DND-41 (cell line): ENCODE measurements around the gene TULP3.

Experiments
- ATAC-seq: fragments of 200-7000 bp; cut with Tn5 transposase; 3 replicates; pipeline ENCODE4 v1.9.1; 2021; ENCODE audit warnings: low read depth; ENCODE audit not compliant: insufficient read depth
- DNase-seq: peaks from one replicate; pipeline ENCODE4 v3.0.0-alpha.2; 2020
- H2AFZ ChIP-seq: 2 replicates; pipeline ENCODE4 v1.6.0; 2012; ENCODE audit warnings: low read depth, low read length
- H3K27ac ChIP-seq: 2 replicates; pipeline ENCODE4 v1.5.1; 2012; ENCODE audit warnings: low read length, inconsistent platforms
- H3K27me3 ChIP-seq: fragments of 200-600 bp; sonication (generic); 2 replicates; pipeline ENCODE4 v1.6.0; 2012; ENCODE audit warnings: low read length, mild to moderate bottlenecking, inconsistent platforms; ENCODE audit not compliant: insufficient read depth, poor library complexity
- H3K36me3 ChIP-seq: 2 replicates; pipeline ENCODE4 v1.5.1; 2012; ENCODE audit warnings: low read length, inconsistent platforms; ENCODE audit not compliant: insufficient read depth
- H3K4me1 ChIP-seq: 2 replicates; pipeline ENCODE4 v1.5.1; 2012; ENCODE audit warnings: mild to moderate bottlenecking, low read length; ENCODE audit not compliant: insufficient read depth
- H3K4me2 ChIP-seq: 2 replicates; pipeline ENCODE4 v1.6.0; 2012; ENCODE audit warnings: mild to moderate bottlenecking, moderate library complexity, low read length, inconsistent platforms; ENCODE audit not compliant: insufficient read depth
- H3K4me3 ChIP-seq, 2 experiments: fragments of 200-600 bp in 1 of 2; shearing (Covaris generic) in 1 of 2; 2 replicates each; pipeline ENCODE4 v1.5.1; 2012 to 2016; ENCODE audit warnings: inconsistent platforms in 2 of 2, low read length in 2 of 2, mild to moderate bottlenecking in 2 of 2, low read depth in 1 of 2, moderate library complexity in 1 of 2
- H3K79me2 ChIP-seq: 2 replicates; pipeline ENCODE4 v1.6.0; 2012; ENCODE audit warnings: low read length, inconsistent platforms; ENCODE audit not compliant: insufficient read depth
- H3K9ac ChIP-seq: 2 replicates; pipeline ENCODE4 v1.6.0; 2012; ENCODE audit warnings: low read depth, mild to moderate bottlenecking, inconsistent platforms, low read length, moderate library complexity
- H3K9me3 ChIP-seq: 2 replicates; pipeline ENCODE4 v1.5.1; 2012; ENCODE audit warnings: low read length, moderate library complexity, mild to moderate bottlenecking, inconsistent platforms; ENCODE audit not compliant: insufficient read depth, severe bottlenecking
- H4K20me1 ChIP-seq: 2 replicates; pipeline ENCODE4 v1.6.0; 2012; ENCODE audit warnings: low read length; ENCODE audit not compliant: insufficient read depth
- CTCF ChIP-seq: IDR thresholded peaks from 2 replicates; pipeline ENCODE4 v1.5.1; 2012; ENCODE audit warnings: borderline replicate concordance, low read length, moderate library complexity, mild to moderate bottlenecking; ENCODE audit not compliant: poor library complexity, severe bottlenecking; ENCODE audit errors: extremely low read depth
- EZH2 ChIP-seq: IDR thresholded peaks from 3 replicates; pipeline ENCODE4 v1.6.1; 2012; ENCODE audit warnings: borderline replicate concordance, low read depth, mild to moderate bottlenecking, moderate library complexity, low read length, inconsistent platforms; ENCODE audit not compliant: severe bottlenecking

The TULP3 gene

DNA sequence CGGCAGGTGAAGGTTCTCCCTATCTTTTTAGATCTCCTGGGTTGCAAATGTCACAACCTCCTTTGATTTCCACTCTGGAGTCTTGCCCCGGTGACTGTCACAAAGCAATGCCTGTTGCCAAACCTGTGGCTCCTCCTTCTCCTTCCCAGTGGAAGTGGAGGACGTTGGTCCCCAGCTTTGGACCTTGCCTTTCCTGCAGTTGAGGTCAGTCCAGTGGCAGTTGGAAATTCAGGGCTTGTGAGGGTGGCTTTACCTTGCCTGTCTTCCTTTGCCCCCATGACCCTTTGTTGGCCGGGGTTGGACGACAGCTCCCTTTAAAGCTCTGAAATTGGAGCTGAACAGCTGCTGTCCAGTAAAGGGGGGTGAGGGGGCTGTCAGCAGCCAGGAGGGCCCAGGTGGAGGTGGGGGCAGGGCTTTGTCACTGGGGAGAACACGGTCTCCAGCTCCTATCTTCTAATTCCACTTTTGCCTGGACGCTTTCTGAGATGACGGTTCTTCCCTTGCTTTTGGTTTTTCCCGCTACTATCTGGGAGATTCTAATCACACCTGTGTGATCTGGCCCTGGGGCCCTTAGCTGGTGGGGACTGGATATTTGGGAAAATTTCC lies 72.6 kb downstream of the TULP3 start:
- no peak overlapping the region for H3K4me3 ChIP-seq
- no peaks in the 10 kb centered on the region for H4K20me1 ChIP-seq
- no peak overlapping the region for H2AFZ ChIP-seq
- peaks cover 21% of the 10 kb centered on the region for H3K27me3 ChIP-seq
- H3K36me3 ChIP-seq, result no peaks in the 10 kb centered on the region
- no peaks in the 10 kb centered on the region for H3K79me2 ChIP-seq
- TF ChIP-seq EZH2 (no peak), CTCF (no peak)
- no peak overlapping the region for H3K9ac ChIP-seq
- no peaks in the 10 kb centered on the region for H3K9me3 ChIP-seq
- H3K4me1 ChIP-seq, result no peaks in the 10 kb centered on the region
- DNase-seq (no peak), ATAC-seq (no peak)
- H3K27ac ChIP-seq, result no peak overlapping the region
- H3K4me2 ChIP-seq, result no peak overlapping the region

- Histone ChIP-seq H4K20me1 (no peaks in the 10 kb centered on the region), H2AFZ (no peak overlapping the region), H3K4me1 (no peaks in the 10 kb centered on the region), H3K27me3 (peaks cover 21% of the 10 kb centered on the region), H3K4me3 (no peak overlapping the region), H3K9me3 (no peaks in the 10 kb centered on the region), H3K27ac (no peak overlapping the region), H3K79me2 (no peaks in the 10 kb centered on the region), H3K36me3 (no peaks in the 10 kb centered on the region), H3K9ac (no peak overlapping the region), H3K4me2 (no peak overlapping the region)
- ATAC-seq (no peak), DNase-seq (no peak)
- TF ChIP-seq CTCF, result no peak
- no peak for TF ChIP-seq EZH2
Observed at GRCh38 chr12:2963760-2964292, 73.1 kb downstream of the TULP3 start.

GRCh38 chr12:2967651-2968050 lies 77.0 kb downstream of the TULP3 start:
- H3K9ac ChIP-seq, result no peak overlapping the region
- no peak for DNase-seq
- H3K9me3 ChIP-seq, result no peaks in the 10 kb centered on the region
- TF ChIP-seq CTCF, result no peak
- H3K27me3 ChIP-seq, result peaks cover 7% of the 10 kb centered on the region
- no peaks in the 10 kb centered on the region for H3K79me2 ChIP-seq
- no peak overlapping the region for H3K27ac ChIP-seq
- H3K4me2 ChIP-seq, result no peak overlapping the region
- no peak for ATAC-seq
- no peak overlapping the region for H2AFZ ChIP-seq
- H3K36me3 ChIP-seq, result no peaks in the 10 kb centered on the region
- H4K20me1 ChIP-seq, result no peaks in the 10 kb centered on the region
- H3K4me3 ChIP-seq, result no peak overlapping the region
- no peaks in the 10 kb centered on the region for H3K4me1 ChIP-seq
